CD4-positive, alpha-beta T cell treated with Interleukin-2 at 100 ng/mL for 4 hours (primary cell): ENCODE measurements around the gene DNAJC4.

Experiments used
- DNase-seq: peaks from one replicate; pipeline ENCODE4 v3.0.0-alpha.2; 2020; ENCODE audit warnings: low spot score

The DNAJC4 gene

GRCh38 chr11:64229744-64230170 is 591 bp upstream of the DNAJC4 start:
- no peak for DNase-seq

GRCh38 chr11:64230985-64231365 is 627 bp downstream of the DNAJC4 start:
- DNase-seq, result no peak

DNA sequence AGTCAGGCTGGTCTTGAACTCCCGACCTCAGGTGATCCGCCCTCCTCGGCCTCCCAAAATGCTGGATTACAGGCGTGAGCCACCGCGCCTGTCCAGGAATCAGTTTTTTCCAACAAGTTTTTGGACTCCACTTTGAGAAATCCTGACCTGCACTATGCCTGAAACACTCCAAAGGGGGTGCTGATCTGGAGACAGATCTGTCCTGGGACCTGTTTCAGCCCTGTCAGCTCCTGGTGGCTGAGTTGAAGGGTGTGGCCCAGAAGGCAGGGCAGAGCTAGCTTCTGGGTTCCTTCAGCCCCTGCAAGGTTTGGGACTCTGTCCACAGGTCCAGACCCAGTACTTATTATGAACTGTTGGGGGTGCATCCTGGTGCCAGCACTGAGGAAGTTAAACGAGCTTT is 1.2 kb downstream of the DNAJC4 start:
- no peak for DNase-seq

DNA sequence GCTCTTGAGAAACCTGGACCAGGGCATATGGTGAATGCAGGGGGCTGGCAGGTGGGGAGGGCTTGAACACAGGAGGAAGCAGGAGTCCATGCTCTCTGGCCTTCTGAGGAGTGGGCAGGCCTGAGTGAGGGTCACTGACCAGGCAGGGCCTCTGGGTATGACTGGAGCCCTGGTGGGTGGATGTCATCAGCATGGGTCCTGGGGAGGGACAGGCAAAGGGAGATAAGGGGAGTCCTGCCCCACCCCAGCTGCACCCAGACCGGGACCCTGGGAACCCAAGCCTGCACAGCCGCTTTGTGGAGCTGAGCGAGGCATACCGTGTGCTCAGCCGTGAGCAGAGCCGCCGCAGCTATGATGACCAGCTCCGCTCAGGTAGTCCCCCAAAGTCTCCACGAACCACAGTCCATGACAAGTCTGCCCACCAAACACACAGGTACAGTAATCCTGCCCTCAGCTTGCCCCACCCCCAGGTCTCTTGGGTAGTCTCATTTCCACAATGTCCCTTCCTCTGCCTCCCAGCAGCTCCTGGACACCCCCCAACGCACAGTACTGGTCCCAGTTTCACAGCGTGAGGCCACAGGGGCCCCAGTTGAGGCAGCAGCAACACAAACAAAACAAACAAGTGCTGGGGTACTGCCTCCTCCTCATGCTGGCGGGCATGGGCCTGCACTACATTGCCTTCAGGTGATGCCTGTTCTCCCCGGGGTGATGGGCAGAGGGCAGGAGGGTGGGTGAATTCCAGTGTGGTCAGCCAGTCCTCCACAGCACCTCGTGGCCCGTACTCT is 2.0 kb downstream of the DNAJC4 start:
- no peak for DNase-seq

DNA sequence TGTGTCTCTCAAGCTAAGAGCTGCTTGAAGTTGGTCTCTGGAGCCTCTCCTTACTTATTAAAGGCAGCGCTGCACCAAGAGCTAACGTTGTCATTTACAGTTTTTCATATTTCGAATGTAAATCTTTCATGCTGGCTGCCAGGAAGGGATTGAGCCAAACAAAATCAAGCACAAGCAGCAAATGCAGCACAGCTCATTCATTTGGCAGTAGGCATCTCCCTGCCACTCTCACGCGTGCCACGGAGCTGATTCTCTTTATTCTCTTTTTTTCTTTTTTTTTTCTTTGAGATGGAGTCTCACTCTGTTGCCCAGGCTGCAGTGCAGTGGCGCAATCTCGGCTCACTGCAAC is 2.6 kb downstream of the DNAJC4 start:
- no peak for DNase-seq

DNA sequence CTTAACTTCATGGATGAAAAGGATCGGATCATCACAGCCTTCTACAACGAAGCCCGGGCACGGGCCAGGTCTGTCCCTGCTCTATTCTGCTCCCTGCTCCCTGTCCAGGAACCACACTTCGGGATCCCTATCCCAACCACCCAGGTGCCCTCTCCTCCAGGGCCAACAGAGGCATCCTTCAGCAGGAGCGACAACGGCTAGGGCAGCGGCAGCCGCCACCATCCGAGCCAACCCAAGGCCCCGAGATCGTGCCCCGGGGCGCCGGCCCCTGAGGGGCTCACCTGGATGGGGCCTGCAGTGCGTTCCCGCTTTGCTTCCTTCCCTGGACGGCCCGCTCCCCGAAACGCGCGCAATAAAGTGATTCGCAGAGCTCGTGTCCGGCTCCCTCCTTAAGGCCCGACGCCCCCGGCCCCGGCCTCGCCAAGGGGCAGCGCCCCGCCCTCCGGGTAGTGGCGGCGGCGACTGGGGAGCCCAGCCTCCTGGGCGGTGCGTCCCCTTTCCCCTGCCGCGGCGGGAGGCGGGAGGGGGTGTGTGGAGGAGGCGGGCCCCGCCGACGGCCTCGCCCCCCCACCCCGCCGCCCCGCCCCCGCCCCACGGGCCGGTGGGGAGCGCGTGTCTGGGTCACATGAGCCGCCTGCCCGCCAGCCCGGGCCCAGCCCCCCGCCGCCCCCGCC is 3.7 kb downstream of the DNAJC4 start, which contains the start of gene VEGFB:
Gene VEGFB (plus strand): TSS at position 672 of the 674 bp plus-strand sequence. CDS start 250 bp downstream, outside the sequence.
- peak; percentile 74 for DNase-seq

DNA sequence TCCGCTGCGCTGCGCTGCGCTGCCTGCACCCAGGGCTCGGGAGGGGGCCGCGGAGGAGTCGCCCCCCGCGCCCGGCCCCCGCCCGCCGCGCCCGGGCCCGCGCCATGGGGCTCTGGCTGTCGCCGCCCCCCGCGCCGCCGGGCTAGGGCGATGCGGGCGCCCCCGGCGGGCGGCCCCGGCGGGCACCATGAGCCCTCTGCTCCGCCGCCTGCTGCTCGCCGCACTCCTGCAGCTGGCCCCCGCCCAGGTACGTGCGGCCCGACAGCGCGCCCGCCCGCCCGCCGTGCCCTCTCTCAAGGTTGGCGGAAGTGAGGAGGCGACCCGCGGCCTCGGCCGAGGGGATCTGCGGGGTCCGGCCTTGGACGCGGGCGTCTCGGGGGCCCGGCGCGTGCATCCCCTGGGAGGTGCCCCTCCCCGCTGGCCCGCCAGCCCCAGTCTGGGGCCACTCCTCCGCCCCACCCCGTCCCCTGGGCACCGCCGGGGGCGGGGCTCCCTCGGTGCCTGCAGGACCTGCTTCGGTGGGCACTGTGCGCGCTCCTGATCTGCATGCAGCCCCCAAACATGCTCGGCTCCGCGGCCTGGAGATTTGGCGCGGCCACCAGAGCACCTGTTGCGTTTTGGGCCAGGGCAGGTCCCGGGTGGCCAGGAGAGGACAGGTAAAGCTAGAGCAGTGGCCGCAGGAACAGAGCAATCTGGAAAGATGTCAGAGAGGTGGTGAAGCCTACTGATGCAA is 4.5 kb downstream of the DNAJC4 start:
- DNase-seq, result peak; percentile 43

DNA sequence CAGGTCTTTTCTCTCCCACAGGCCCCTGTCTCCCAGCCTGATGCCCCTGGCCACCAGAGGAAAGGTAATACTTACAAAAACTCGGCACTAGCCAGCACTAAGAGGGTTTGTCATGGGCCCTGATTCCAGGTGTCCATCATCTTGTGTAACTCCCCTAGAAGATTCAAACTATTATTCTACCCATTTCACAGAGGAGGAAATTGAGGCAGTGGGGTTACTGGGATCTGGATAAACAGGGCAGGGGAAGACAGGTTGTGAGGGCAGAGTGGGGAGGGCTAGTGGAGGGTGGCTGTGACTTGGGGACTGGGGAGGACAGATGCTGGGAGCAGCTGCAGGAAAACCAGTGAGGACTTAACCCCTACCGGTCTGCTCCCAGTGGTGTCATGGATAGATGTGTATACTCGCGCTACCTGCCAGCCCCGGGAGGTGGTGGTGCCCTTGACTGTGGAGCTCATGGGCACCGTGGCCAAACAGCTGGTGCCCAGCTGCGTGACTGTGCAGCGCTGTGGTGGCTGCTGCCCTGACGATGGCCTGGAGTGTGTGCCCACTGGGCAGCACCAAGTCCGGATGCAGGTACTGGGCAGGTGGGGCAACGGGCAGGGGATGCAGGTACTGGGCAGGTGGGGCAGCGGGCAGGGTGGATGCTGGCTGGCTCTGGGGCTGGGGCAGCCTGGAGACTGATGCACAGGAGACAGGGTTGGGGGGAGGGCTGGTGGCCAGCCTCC is 5.3 kb downstream of the DNAJC4 start:
- no peak for DNase-seq

- no peak for DNase-seq
Observed at GRCh38 chr11:64237484-64237951, 7.2 kb downstream of the DNAJC4 start.

DNA sequence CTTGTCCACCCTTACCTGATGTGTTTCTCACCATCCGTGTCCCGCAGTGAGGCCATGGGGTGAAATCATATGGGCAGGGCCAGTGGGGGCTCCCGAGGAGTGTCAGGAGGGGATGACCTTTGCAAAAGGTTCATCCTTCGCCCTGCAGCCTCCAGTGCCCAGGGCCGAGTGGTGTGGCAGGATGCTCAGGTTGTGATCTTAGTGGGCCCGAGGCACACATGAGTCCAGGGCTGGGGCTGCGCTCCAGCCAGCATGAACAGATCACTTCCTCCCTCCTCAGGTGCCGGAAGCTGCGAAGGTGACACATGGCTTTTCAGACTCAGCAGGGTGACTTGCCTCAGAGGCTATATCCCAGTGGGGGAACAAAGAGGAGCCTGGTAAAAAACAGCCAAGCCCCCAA is 7.7 kb downstream of the DNAJC4 start:
- DNase-seq, result no peak

GRCh38 chr11:64238999-64239398 is 8.7 kb downstream of the DNAJC4 start:
- no peak for DNase-seq

GRCh38 chr11:64239662-64240434 is 9.5 kb downstream of the DNAJC4 start:
- no peak for DNase-seq

DNA sequence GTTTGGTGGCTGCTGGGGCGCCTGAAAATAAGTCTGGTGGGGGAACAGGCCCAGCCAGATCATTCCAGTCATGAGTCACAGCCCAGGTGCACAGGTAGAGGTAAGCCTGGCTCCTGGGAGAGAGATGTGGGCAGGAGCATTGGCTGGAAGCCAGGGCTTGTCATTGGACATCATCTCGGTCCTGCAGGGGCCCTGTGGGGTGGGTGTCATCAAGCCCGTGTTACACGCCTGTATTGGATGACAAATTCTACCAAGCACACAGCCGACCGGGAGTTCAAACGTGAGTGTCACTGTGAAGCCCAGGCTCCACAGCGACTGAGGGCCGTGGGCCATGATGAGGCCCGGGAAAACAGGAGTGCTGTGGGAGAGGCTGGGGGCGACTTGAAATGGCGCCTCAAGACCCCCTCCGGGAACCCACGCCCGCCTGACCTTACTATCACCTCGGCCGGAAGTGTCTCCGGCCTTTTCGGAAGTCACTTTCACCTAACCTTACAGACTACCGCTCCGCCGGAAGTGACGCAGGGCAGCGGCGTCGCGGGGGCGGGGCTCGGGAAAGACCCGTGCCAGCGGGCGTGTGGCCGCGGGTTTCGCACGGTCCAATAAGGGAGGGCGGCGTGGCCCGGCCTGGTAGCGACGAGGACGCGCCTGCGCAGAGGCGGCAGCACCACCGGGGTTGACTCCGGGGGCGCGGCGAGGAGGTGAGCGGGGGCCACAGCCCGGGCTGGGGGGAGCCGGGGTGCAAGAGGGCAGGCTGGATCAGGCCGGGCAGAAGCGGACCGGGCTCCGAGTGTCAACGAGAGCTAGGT is 10.3 kb downstream of the DNAJC4 start, which contains the start of gene FKBP2:
Gene FKBP2 (plus strand): TSS at position 661 of the 806 bp plus-strand sequence. CDS start 1,293 bp downstream, outside the sequence.
- DNase-seq, result peak; percentile 98

DNA sequence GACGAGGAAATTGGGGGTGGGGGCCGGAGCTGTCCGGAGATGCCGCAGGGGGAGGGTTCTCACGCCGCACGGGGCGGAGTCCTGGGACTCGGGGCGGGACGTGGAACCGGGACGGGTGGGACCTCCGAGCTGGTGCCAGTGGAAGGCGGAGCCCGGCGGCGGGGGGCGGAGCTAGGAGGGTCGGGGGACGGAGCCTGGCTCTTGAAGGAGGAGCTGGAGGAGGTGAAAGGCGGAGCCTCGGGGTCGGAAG is 10.8 kb downstream of the DNAJC4 start:
- peak; percentile 100 for DNase-seq

DNA sequence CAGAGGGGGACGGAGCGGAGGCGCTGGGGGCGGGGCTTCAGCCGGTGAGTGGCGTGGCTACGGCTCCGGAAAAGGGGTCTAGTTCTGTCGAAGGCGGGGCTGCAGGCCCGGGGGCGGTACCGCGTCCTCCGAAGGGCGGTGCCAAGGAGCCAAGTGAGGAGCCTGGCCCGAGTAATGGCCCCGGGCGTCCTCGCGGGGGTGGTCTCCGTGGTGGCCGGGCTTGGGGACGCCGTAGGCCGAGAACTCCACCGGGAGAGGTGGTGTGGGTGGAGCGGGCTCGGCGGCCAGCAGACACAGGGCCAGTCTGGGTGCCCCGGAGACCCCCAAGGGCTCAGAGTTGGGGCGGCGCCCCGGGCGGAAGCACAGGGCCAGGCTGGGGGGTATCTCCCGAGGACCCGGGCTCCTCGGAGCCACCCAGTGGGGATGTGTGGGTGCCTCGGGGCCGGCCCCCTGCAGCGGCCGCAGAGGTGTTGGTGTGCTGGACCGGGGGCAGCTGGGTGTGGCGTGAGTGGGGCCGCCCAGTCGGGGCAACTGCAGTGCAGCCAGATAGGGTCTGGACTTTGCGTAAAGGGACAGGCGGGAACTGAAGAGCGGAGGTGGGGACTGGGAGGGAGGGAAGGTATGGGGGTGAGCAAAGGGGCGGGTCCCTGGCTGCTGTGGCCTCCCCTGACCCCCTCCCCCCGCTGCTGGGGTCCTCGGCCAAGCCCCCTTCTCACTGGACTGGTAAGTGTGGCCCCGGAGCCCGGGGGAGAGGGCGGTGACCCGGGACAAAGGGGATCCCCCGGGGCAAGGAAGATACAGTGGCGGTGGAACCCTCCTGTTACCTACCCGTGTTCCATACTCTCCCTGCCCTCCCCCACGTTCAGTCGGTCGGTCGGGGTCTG is 11.4 kb downstream of the DNAJC4 start:
- DNase-seq, result no peak

- no peak for DNase-seq
Observed at GRCh38 chr11:64243236-64243854, 13.0 kb downstream of the DNAJC4 start.

- no peak for DNase-seq
Observed at GRCh38 chr11:64244107-64244506, 13.8 kb downstream of the DNAJC4 start.

DNA sequence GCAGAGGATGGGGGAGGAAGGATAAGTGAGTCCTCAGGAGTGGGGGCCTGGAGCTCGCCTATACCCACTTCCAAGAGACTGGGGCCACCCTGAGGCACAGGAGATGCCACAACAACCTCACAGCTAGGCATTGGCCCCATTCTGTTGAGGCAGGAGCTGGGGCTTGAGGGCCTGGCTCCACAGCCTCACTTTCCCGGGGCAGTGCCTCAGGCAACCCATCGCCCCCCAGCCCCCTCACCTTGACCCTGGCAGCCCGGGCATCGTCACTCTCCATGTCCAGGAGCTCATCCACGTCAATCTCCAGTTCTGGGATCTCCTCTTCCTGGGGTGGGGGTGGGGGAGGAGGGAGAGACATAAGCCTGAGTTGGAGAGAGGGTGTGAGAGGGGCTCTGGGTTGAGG is 14.6 kb downstream of the DNAJC4 start:
- no peak for DNase-seq

DNA sequence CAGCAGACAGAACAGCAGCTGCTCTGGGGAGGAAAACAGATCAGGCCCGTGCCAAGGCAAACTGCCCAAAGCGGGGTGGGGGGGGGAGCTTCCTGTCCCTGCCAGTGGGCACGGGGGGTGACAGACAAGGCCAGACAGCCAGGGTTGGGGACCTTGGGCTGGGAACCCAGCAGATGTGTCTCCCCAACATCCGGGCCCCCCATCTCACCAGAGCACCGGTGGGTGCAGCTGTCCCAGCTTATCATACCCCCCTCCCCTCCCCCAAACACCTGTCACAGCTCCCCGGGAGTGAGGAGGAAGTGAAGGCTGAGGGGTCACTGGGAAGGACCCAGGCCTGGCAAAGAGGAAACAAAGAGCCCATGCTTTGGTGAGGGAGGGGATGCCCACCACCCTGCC is 15.1 kb downstream of the DNAJC4 start:
- DNase-seq, result peak; percentile 50
